NT2/D1 (cell line): Measurements from ENCODE around the gene GNB5.

Experiments used
- YY1 ChIP-seq: IDR thresholded peaks from 2 replicates; pipeline ENCODE4 v1.6.1; 2011; ENCODE audit not compliant: insufficient read length, insufficient read depth
- ZNF274 ChIP-seq: IDR thresholded peaks from 2 replicates; pipeline ENCODE4 v1.6.1; 2011; ENCODE audit warnings: mild to moderate bottlenecking, low read depth, low read length

GRCh38 chr15:52155878-52156277, 35.3 kb downstream of the GNB5 start:
- TF ChIP-seq ZNF274: no peak
- no peak for TF ChIP-seq YY1
